ENCODE results near the gene MPEG1.

The MPEG1 gene

GRCh38 chr11:59259867-59260475 lies 47.2 kb upstream of the MPEG1 start:
- Histone ChIP-seq H4K20me1 (ENCODE audit: insufficient read depth, low read length) (no peaks in the 10 kb centered on the region), H3K79me2 (ENCODE audit: low read length) (no peaks in the 10 kb centered on the region), H2AFZ (ENCODE audit: low read length) (no peak overlapping the region), H3K9me3 (replicated peaks; ENCODE audit: insufficient read depth, low read length) (no peaks in the 10 kb centered on the region), H3K27me3 (replicated peaks; ENCODE audit: insufficient read depth, low read length) (no peaks in the 10 kb centered on the region), H3F3A (ENCODE audit: insufficient read depth, low read length) (no peaks in the 10 kb centered on the region), H3K4me1 (ENCODE audit: low read length) (no peaks in the 10 kb centered on the region), H3K4me3 (ENCODE audit: low read length) (no peak overlapping the region), H3K9ac (ENCODE audit: low read length) (no peak overlapping the region), H3K27ac (ENCODE audit: low read length) (no peak overlapping the region), H3K4me2 (ENCODE audit: low read depth, low read length) (no peak overlapping the region), H3K9me2 (replicated peaks; ENCODE audit: insufficient read depth, low read length) (no peaks in the 10 kb centered on the region), H3K36me3 (replicated peaks; ENCODE audit: insufficient read depth, low read length) (no peaks in the 10 kb centered on the region)
- no peak for DNase-seq
- TF ChIP-seq EZH2phosphoT487 (IDR thresholded peaks at IDR 0.05; ENCODE audit: low read length): no peak
- TF ChIP-seq EZH2 (optimal IDR thresholded peaks at IDR 0.05; ENCODE audit: low read depth, low read length): no peak
- TF ChIP-seq CTCF (IDR thresholded peaks at IDR 0.05; ENCODE audit: low read length): no peak

- no peak overlapping the region for H3K9ac ChIP-seq (ENCODE audit: low read length)
- H3K4me1 ChIP-seq (ENCODE audit: low read length): no peaks in the 10 kb centered on the region
- H3K27me3 ChIP-seq (replicated peaks; ENCODE audit: insufficient read depth, low read length): no peaks in the 10 kb centered on the region
- no peak for DNase-seq
- H3K36me3 ChIP-seq (replicated peaks; ENCODE audit: insufficient read depth, low read length): no peaks in the 10 kb centered on the region
- H3K9me2 ChIP-seq (replicated peaks; ENCODE audit: insufficient read depth, low read length): no peaks in the 10 kb centered on the region
- no peak overlapping the region for H2AFZ ChIP-seq (ENCODE audit: low read length)
- TF ChIP-seq CTCF (IDR thresholded peaks at IDR 0.05; ENCODE audit: low read length): no peak
- no peak for TF ChIP-seq EZH2 (optimal IDR thresholded peaks at IDR 0.05; ENCODE audit: low read depth, low read length)
- no peak for TF ChIP-seq EZH2phosphoT487 (IDR thresholded peaks at IDR 0.05; ENCODE audit: low read length)
- no peaks in the 10 kb centered on the region for H4K20me1 ChIP-seq (ENCODE audit: insufficient read depth, low read length)
- H3K79me2 ChIP-seq (ENCODE audit: low read length): no peaks in the 10 kb centered on the region
- no peak overlapping the region for H3K27ac ChIP-seq (ENCODE audit: low read length)
- no peaks in the 10 kb centered on the region for H3F3A ChIP-seq (ENCODE audit: insufficient read depth, low read length)
- no peak overlapping the region for H3K4me2 ChIP-seq (ENCODE audit: low read depth, low read length)
- no peak overlapping the region for H3K4me3 ChIP-seq (ENCODE audit: low read length)
- no peaks in the 10 kb centered on the region for H3K9me3 ChIP-seq (replicated peaks; ENCODE audit: insufficient read depth, low read length)
Measured at GRCh38 chr11:59259047-59259446, 46.3 kb upstream of the MPEG1 start.

- H4K20me1 ChIP-seq (ENCODE audit: insufficient read depth, low read length): no peaks in the 10 kb centered on the region
- no peaks in the 10 kb centered on the region for H3K79me2 ChIP-seq (ENCODE audit: low read length)
- H3K27me3 ChIP-seq (replicated peaks; ENCODE audit: insufficient read depth, low read length): no peaks in the 10 kb centered on the region
- no peak for DNase-seq
- no peak for TF ChIP-seq CTCF (IDR thresholded peaks at IDR 0.05; ENCODE audit: low read length)
- TF ChIP-seq EZH2 (optimal IDR thresholded peaks at IDR 0.05; ENCODE audit: low read depth, low read length): no peak
- no peak for TF ChIP-seq EZH2phosphoT487 (IDR thresholded peaks at IDR 0.05; ENCODE audit: low read length)
- H2AFZ ChIP-seq (ENCODE audit: low read length): no peak overlapping the region
- H3K9ac ChIP-seq (ENCODE audit: low read length): no peak overlapping the region
- no peaks in the 10 kb centered on the region for H3K9me3 ChIP-seq (replicated peaks; ENCODE audit: insufficient read depth, low read length)
- H3K4me1 ChIP-seq (ENCODE audit: low read length): no peaks in the 10 kb centered on the region
- no peak overlapping the region for H3K4me2 ChIP-seq (ENCODE audit: low read depth, low read length)
- H3K27ac ChIP-seq (ENCODE audit: low read length): no peak overlapping the region
- no peaks in the 10 kb centered on the region for H3K9me2 ChIP-seq (replicated peaks; ENCODE audit: insufficient read depth, low read length)
- no peak overlapping the region for H3K4me3 ChIP-seq (ENCODE audit: low read length)
- no peaks in the 10 kb centered on the region for H3K36me3 ChIP-seq (replicated peaks; ENCODE audit: insufficient read depth, low read length)
- no peaks in the 10 kb centered on the region for H3F3A ChIP-seq (ENCODE audit: insufficient read depth, low read length)
Measured at GRCh38 chr11:59255281-59255680, 42.6 kb upstream of the MPEG1 start.

Measured in MM.1S (cell line).